NK-92 treated with Interleukin-12 subunit alpha and Interleukin-12 subunit beta, amount 100 ng/mL, for 24 hours (cell line): ENCODE measurements around the gene DISC1.
"Not testable (repeated sequence)": the region's sequence is repeated elsewhere in the genome, so short reads cannot be mapped to it uniquely, and the experiment has no call there.

Source experiments
- DNase-seq: peaks from one replicate; lab custom pipeline; 2025; lab: John Stamatoyannopoulos, UW

DISC1 gene

GRCh38 chr1:231961801-231962200 is 335.2 kb downstream of the DISC1 start:
- DNase-seq, result not testable (repeated sequence)

GRCh38 chr1:231962636-231963035 is 336.0 kb downstream of the DISC1 start:
- no peak for DNase-seq

- DNase-seq, result no peak
Measured at GRCh38 chr1:231964241-231964640, 337.7 kb downstream of the DISC1 start.

- DNase-seq, result no peak
Measured at GRCh38 chr1:231964961-231965360, 338.4 kb downstream of the DISC1 start.

- no peak for DNase-seq
Measured at GRCh38 chr1:231965615-231966014, 339.0 kb downstream of the DISC1 start.

GRCh38 chr1:231966983-231967382 is 340.4 kb downstream of the DISC1 start:
- no peak for DNase-seq

- DNase-seq, result no peak
Measured at GRCh38 chr1:231969076-231969475, 342.5 kb downstream of the DISC1 start.

GRCh38 chr1:231969761-231970160 is 343.2 kb downstream of the DISC1 start:
- DNase-seq, result not testable (repeated sequence)

GRCh38 chr1:231970684-231971083 is 344.1 kb downstream of the DISC1 start:
- DNase-seq, result no peak

GRCh38 chr1:231971397-231972110 is 345.0 kb downstream of the DISC1 start:
- DNase-seq, result no peak

- DNase-seq, result no peak
Measured at GRCh38 chr1:231972111-231972445, 345.5 kb downstream of the DISC1 start.

- DNase-seq, result no peak
Measured at GRCh38 chr1:231973830-231974229, 347.2 kb downstream of the DISC1 start.

- no peak for DNase-seq
Measured at GRCh38 chr1:231976231-231976630, 349.6 kb downstream of the DISC1 start.

- no peak for DNase-seq
Measured at GRCh38 chr1:231981675-231982074, 355.1 kb downstream of the DISC1 start.

GRCh38 chr1:231982871-231983587 is 356.4 kb downstream of the DISC1 start:
- no peak for DNase-seq

GRCh38 chr1:231983588-231984193 is 357.1 kb downstream of the DISC1 start:
- DNase-seq, result no peak

- DNase-seq, result no peak
Measured at GRCh38 chr1:231985296-231986023, 358.9 kb downstream of the DISC1 start.

GRCh38 chr1:231986631-231987336 is 360.2 kb downstream of the DISC1 start:
- DNase-seq, result no peak

- DNase-seq, result no peak
Measured at GRCh38 chr1:231990388-231990787, 363.8 kb downstream of the DISC1 start.

GRCh38 chr1:231991231-231991630 is 364.6 kb downstream of the DISC1 start:
- no peak for DNase-seq

GRCh38 chr1:231993968-231994455 is 367.4 kb downstream of the DISC1 start:
- no peak for DNase-seq

GRCh38 chr1:231998791-231999190 is 372.2 kb downstream of the DISC1 start:
- no peak for DNase-seq
